Neural crest cell (in vitro differentiated cells): ENCODE results near the gene TMEM42. TPM values are rescaled to one million over a fixed set of nuclear protein-coding genes. Genes with fewer than 3 reads are reported as not detected.

Experiments
- DNase-seq: peaks from one replicate; pipeline ENCODE4 v3.0.0; 2021; ENCODE audit warnings: low read depth, mixed read lengths, low spot score
- H3K27ac Mint-ChIP-seq: one replicate; pipeline ENCODE4 v1.8.0; 2021; ENCODE audit warnings: mild to moderate bottlenecking, mixed read lengths; ENCODE audit not compliant: unreplicated experiment
- H3K27me3 Mint-ChIP-seq: 2 replicates; pipeline ENCODE4 v1.8.0; 2021; ENCODE audit warnings: low read depth, mild to moderate bottlenecking, mixed read lengths
- H3K36me3 Mint-ChIP-seq: 2 replicates; pipeline ENCODE4 v1.8.0; 2021; ENCODE audit warnings: low read depth, mild to moderate bottlenecking, mixed read lengths
- H3K4me1 Mint-ChIP-seq: 2 replicates; pipeline ENCODE4 v1.8.0; 2021; ENCODE audit warnings: mixed read lengths
- H3K4me3 Mint-ChIP-seq: one replicate; pipeline ENCODE4 v1.8.0; 2021; ENCODE audit warnings: mild to moderate bottlenecking, mixed read lengths
- H3K9me3 Mint-ChIP-seq: 2 replicates; pipeline ENCODE4 v1.8.0; 2021; ENCODE audit warnings: mixed read lengths
- CTCF ChIP-seq: fragments of 200-600 bp; sonication (generic); conservative IDR thresholded peaks from 2 replicates; pipeline ENCODE4 v1.5.0; 2021; ENCODE audit warnings: antibody characterized with exemption, mild to moderate bottlenecking
- total RNA-seq: library from RNA; stranded (reverse); gene quantifications from 2 replicates; pipeline ENCODE4 v1.2.1, GENCODE V29; 2021

TMEM42 gene
- total RNA-seq, 1 donor from 2014 or later: 9.5 TPM

DNA sequence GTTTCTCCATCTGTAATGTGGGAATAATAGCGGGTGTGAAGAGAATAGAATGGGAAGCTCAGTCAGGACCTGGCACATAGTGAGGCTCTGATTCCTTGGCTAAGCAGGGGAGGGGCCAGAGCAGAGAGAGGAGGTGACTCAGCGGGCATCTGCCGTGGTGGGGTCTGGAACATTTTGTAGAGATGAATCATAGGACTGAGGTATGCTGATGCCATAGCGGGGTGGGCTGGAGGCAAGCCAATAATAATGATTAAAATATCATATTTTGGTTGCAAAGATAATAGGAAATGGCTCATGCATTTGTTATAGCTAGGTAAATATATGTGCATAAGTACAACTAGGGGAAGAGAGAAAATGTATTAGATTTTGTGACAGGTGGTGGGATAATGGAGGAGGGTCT is 23.9 kb downstream of the TMEM42 start:
- Mint-ChIP-seq H3K4me1 (no peaks in the 10 kb centered on the region), H3K36me3 (no peaks in the 10 kb centered on the region), H3K27ac (no peak overlapping the region), H3K27me3 (peaks cover 3% of the 10 kb centered on the region), H3K9me3 (no peaks in the 10 kb centered on the region), H3K4me3 (no peak overlapping the region)
- TF ChIP-seq CTCF: no peak
- no peak for DNase-seq

DNA sequence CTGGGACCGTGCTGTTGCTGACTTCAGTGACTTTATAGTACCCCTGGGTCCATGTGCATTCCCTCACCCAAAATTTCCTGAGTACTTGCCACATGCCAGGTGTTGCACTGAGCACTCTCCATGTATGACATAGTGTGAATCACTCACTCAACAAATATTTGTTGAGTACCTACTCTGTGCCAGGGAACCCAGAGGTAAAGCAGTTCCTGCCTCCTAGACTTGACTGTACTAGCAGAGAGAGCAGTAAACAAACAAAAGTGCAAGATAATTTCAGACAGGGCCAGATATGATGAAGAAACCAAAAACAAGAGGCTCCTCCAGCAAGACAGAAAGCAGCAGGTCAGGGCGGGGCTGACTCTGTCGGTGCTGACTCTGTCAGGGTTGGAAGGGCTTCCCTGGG is 24.8 kb downstream of the TMEM42 start:
- Mint-ChIP-seq H3K36me3 (no peaks in the 10 kb centered on the region), H3K4me3 (no peak overlapping the region), H3K4me1 (no peaks in the 10 kb centered on the region), H3K9me3 (no peaks in the 10 kb centered on the region), H3K27ac (no peak overlapping the region), H3K27me3 (peaks cover 3% of the 10 kb centered on the region)
- DNase-seq: no peak
- no peak for TF ChIP-seq CTCF

DNA sequence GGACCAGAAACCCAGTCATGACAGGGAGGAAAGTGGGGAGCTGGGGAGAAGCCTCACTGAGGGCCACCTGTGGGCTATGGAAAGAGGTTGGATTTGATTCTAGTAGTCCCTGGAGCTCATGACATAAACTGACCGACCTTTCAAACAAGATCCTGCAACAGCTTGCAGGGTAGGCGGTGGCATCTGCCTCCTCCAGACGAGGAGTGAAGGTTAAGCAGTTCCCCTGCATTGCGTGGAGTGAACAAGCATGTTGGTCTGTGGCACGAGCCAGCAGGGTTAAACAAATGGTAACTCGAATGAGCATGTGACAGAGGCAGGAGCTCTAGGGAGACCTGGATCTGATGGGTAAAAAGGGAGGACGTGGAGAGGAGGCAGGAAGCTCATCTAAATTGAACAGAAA is 25.4 kb downstream of the TMEM42 start:
- no peak overlapping the region for H3K4me3 Mint-ChIP-seq
- TF ChIP-seq CTCF: no peak
- H3K36me3 Mint-ChIP-seq: no peaks in the 10 kb centered on the region
- no peak overlapping the region for H3K27ac Mint-ChIP-seq
- no peaks in the 10 kb centered on the region for H3K9me3 Mint-ChIP-seq
- DNase-seq: no peak
- H3K27me3 Mint-ChIP-seq: peaks cover 3% of the 10 kb centered on the region
- no peaks in the 10 kb centered on the region for H3K4me1 Mint-ChIP-seq

DNA sequence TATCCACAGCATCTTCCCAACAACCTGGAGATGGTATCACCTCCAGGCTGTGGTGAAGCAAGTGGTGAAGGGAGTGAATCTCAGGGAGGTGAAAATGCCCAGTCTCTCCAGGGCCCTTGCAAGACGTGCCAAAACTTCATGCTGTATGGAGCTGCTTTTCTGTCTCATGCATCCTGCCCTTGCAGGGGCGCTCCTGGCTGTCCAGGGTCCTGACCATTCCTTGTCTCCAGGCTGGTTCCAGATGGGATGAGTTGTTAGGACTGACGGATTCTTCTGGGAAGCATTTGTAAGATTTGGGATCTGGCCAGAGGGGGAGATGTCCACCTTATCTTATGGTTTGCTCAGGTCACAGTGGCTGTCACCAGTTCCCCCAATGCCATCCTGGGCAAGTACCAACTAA is 28.5 kb downstream of the TMEM42 start:
- no peak overlapping the region for H3K4me3 Mint-ChIP-seq
- peaks cover 3% of the 10 kb centered on the region for H3K27me3 Mint-ChIP-seq
- no peak for DNase-seq
- no peaks in the 10 kb centered on the region for H3K36me3 Mint-ChIP-seq
- TF ChIP-seq CTCF: no peak
- peaks cover 6% of the 10 kb centered on the region for H3K4me1 Mint-ChIP-seq
- no peak overlapping the region for H3K27ac Mint-ChIP-seq
- H3K9me3 Mint-ChIP-seq: no peaks in the 10 kb centered on the region

- no peak for DNase-seq
- H3K27me3 Mint-ChIP-seq: peaks cover 3% of the 10 kb centered on the region
- no peak overlapping the region for H3K27ac Mint-ChIP-seq
- H3K4me1 Mint-ChIP-seq: peaks cover 6% of the 10 kb centered on the region
- no peak overlapping the region for H3K4me3 Mint-ChIP-seq
- no peaks in the 10 kb centered on the region for H3K36me3 Mint-ChIP-seq
- TF ChIP-seq CTCF: no peak
- H3K9me3 Mint-ChIP-seq: no peaks in the 10 kb centered on the region
Measured at GRCh38 chr3:44890852-44891251, 29.1 kb downstream of the TMEM42 start.

DNA sequence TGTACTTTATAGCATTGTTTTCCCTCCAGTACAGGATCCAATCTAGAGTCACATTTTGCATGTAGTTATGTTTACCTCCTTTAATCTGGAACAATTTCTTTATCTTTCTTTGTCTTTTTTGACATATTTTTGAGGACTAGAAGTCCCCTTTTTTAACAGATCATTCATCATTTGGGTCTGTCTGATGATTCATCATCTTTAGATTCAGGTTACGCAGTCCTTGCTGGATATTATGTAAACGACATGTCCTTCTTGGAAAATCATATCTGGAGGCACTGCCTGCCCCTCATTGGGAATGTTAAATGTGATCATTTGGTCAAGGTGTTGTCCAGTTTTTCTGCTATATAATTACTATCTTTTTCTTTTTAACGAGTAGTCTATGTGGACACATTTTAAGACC is 31.0 kb downstream of the TMEM42 start:
- Mint-ChIP-seq H3K27me3 (peaks cover 3% of the 10 kb centered on the region), H3K9me3 (no peaks in the 10 kb centered on the region), H3K4me1 (peaks cover 11% of the 10 kb centered on the region), H3K27ac (no peak overlapping the region), H3K4me3 (no peak overlapping the region), H3K36me3 (no peaks in the 10 kb centered on the region)
- no peak for DNase-seq
- no peak for TF ChIP-seq CTCF
